Measurements from ENCODE around the gene MTCL1.
A peak's percentile ranks its signal among the peaks of the same experiment; 100 is the strongest.

MTCL1 gene

DNA sequence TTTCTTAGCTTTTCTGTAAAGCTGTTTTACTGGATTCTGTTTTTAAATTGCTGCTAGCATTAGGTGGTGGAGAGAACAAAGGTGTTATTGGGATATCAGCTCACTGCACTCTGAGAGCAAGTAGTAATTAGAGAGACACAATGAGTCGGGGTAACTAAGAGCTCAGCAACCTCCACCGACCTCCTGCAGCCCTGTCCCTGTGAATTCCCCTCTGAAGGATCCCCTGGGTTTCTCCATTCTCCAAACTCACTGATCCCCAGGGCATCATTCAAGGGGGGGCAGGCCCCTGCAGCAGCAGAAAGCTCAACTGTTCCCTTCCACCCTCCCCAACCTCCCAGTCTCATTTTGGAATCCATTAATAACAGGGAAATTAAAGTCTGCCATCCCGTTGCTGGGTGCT, 73.0 kb downstream of the MTCL1 start:
- TF ChIP-seq NFIC (IDR thresholded peaks at IDR 0.05) (no peak), CEBPB (IDR thresholded peaks at IDR 0.05) (no peak), ZBTB7A (IDR thresholded peaks at IDR 0.05; ENCODE audit: low read depth) (no peak), EP300 (IDR thresholded peaks at IDR 0.05; ENCODE audit: borderline replicate concordance) (no peak), EGR1 (IDR thresholded peaks at IDR 0.05) (no peak), TAF1 (IDR thresholded peaks at IDR 0.05; ENCODE audit: low read depth) (no peak), CREB1 (IDR thresholded peaks at IDR 0.05; ENCODE audit: low read depth) (no peak), TCF12 (IDR thresholded peaks at IDR 0.05; ENCODE audit: low read depth) (no peak), YY1 (IDR thresholded peaks at IDR 0.05; ENCODE audit: low read depth) (no peak), TEAD4 (IDR thresholded peaks at IDR 0.05) (no peak), RAD21 (IDR thresholded peaks at IDR 0.05; ENCODE audit: low read depth) (no peak), FOXM1 (IDR thresholded peaks at IDR 0.05; ENCODE audit: borderline replicate concordance, low read depth) (no peak)
- TF ChIP-seq, protein P1, sequence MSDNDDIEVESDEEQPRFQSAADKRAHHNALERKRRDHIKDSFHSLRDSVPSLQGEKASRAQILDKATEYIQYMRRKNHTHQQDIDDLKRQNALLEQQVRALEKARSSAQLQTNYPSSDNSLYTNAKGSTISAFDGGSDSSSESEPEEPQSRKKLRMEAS (IDR thresholded peaks at IDR 0.05) = no peak
- TF ChIP-seq, protein P2, sequence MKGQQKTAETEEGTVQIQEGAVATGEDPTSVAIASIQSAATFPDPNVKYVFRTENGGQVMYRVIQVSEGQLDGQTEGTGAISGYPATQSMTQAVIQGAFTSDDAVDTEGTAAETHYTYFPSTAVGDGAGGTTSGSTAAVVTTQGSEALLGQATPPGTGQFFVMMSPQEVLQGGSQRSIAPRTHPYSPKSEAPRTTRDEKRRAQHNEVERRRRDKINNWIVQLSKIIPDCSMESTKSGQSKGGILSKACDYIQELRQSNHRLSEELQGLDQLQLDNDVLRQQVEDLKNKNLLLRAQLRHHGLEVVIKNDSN (IDR thresholded peaks at IDR 0.05) = no peak
- TF ChIP-seq, protein P3, sequence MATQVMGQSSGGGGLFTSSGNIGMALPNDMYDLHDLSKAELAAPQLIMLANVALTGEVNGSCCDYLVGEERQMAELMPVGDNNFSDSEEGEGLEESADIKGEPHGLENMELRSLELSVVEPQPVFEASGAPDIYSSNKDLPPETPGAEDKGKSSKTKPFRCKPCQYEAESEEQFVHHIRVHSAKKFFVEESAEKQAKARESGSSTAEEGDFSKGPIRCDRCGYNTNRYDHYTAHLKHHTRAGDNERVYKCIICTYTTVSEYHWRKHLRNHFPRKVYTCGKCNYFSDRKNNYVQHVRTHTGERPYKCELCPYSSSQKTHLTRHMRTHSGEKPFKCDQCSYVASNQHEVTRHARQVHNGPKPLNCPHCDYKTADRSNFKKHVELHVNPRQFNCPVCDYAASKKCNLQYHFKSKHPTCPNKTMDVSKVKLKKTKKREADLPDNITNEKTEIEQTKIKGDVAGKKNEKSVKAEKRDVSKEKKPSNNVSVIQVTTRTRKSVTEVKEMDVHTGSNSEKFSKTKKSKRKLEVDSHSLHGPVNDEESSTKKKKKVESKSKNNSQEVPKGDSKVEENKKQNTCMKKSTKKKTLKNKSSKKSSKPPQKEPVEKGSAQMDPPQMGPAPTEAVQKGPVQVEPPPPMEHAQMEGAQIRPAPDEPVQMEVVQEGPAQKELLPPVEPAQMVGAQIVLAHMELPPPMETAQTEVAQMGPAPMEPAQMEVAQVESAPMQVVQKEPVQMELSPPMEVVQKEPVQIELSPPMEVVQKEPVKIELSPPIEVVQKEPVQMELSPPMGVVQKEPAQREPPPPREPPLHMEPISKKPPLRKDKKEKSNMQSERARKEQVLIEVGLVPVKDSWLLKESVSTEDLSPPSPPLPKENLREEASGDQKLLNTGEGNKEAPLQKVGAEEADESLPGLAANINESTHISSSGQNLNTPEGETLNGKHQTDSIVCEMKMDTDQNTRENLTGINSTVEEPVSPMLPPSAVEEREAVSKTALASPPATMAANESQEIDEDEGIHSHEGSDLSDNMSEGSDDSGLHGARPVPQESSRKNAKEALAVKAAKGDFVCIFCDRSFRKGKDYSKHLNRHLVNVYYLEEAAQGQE (IDR thresholded peaks at IDR 0.05; ENCODE audit: low read depth) = no peak

DNA sequence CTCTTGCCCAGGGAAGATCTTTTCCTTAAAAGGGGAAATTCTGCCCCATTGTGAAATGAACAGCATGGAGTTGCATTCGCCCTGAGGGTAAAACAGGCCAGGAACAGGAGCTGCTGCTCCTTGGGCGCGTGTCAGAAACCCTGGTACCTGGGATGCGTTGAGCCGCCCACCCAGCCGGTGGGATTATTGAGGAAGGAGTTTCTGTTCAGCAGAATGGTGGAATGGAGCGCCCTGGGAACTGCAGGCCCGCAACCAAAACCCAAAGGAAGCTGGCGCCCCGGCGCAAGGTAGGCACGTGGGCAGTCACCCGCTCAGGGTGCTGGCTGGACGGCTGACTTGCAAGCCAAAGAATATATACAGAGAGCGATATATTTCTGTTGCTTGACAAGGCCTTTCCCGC, 73.5 kb downstream of the MTCL1 start:
- TF ChIP-seq, protein P2 (IDR thresholded peaks at IDR 0.05) = no peak
- no peak for TF ChIP-seq TCF12 (IDR thresholded peaks at IDR 0.05; ENCODE audit: low read depth)
- TF ChIP-seq, protein P3 (IDR thresholded peaks at IDR 0.05; ENCODE audit: low read depth) = no peak
- TF ChIP-seq TEAD4 (IDR thresholded peaks at IDR 0.05) = no peak

DNA sequence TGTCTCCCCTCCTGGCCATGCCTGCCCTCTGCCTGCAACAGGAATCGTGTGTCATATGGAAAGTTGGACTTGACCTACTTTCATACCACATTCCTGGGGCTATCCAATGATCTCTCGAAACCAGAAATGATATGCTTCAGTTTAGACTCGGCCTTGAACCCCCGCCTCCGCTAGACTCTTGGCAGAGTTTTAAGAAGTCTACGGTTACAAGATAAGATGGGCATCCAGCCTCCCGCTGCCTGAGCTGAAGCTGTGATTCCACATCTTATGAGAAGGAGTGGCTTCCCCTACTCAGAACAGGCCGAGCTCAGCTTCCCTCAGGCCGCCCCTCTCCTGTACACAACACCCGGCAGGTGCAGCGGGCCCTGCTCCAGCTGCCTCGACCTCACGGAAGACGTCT, 73.9 kb downstream of the MTCL1 start:
- TF ChIP-seq CEBPB (IDR thresholded peaks at IDR 0.05) (no peak), TEAD4 (IDR thresholded peaks at IDR 0.05) (no peak), TAF1 (IDR thresholded peaks at IDR 0.05; ENCODE audit: low read depth) (no peak), NFIC (IDR thresholded peaks at IDR 0.05) (no peak), CREB1 (IDR thresholded peaks at IDR 0.05; ENCODE audit: low read depth) (no peak), YY1 (IDR thresholded peaks at IDR 0.05; ENCODE audit: low read depth) (no peak), EGR1 (IDR thresholded peaks at IDR 0.05) (no peak), ZBTB7A (IDR thresholded peaks at IDR 0.05; ENCODE audit: low read depth) (no peak), EP300 (IDR thresholded peaks at IDR 0.05; ENCODE audit: borderline replicate concordance) (no peak), TCF12 (IDR thresholded peaks at IDR 0.05; ENCODE audit: low read depth) (no peak)
- TF ChIP-seq, protein P1 (IDR thresholded peaks at IDR 0.05) = no peak

DNA sequence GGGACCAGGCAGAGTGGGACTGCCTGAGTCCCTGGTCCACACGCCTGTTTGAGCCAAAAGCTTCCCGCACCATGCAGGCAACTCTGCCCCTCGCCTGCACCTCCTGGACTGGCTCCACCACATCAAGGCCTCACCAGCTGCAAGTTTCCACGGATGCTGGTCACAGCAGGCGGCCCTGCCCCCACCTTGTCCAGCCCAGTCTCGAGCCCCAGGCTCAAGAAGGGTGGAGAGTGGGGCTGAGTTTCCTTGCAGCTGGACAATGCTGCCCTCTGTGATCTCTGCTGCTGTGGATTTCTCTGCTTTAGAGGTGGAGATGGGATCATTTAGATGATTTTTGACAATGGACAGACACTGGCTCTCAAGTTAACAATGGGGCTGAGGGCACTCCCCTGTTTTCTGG, 74.9 kb downstream of the MTCL1 start:
- TF ChIP-seq RAD21 (IDR thresholded peaks at IDR 0.05; ENCODE audit: low read depth) (peak; percentile 27; the same call in 1 of the 2 replicates), EP300 (IDR thresholded peaks at IDR 0.05; ENCODE audit: borderline replicate concordance) (no peak), TEAD4 (IDR thresholded peaks at IDR 0.05) (no peak), YY1 (IDR thresholded peaks at IDR 0.05; ENCODE audit: low read depth) (no peak)
- TF ChIP-seq, protein P3 (IDR thresholded peaks at IDR 0.05; ENCODE audit: low read depth) = no peak

DNA sequence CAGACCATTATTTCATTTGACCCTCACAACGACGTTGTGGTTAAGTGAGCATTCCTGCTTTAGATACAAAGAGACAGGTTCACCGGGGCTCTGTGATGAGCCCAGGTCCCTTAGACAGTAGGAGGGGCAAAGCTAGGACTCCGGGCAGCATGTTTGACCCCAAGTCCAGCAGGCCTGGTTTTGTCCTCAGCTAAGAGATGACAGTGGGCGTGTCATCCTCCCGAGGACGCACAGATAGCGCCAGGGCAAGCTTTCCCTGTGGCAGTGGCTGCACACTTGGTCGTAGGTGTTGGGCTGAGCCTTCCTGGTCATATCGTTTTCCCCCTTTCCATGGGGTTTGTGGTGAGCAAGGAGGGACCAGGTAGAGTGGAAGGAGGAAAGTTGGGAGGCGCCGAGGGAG, 76.3 kb downstream of the MTCL1 start:
- no peak for TF ChIP-seq TEAD4 (IDR thresholded peaks at IDR 0.05)
- TF ChIP-seq CEBPB (IDR thresholded peaks at IDR 0.05) = no peak
- no peak for TF ChIP-seq RAD21 (IDR thresholded peaks at IDR 0.05; ENCODE audit: low read depth)
- TF ChIP-seq, protein P3 (IDR thresholded peaks at IDR 0.05; ENCODE audit: low read depth) = no peak
- no peak for TF ChIP-seq EP300 (IDR thresholded peaks at IDR 0.05; ENCODE audit: borderline replicate concordance)
- no peak for TF ChIP-seq ZBTB7A (IDR thresholded peaks at IDR 0.05; ENCODE audit: low read depth)
- no peak for TF ChIP-seq TCF12 (IDR thresholded peaks at IDR 0.05; ENCODE audit: low read depth)
- no peak for TF ChIP-seq TAF1 (IDR thresholded peaks at IDR 0.05; ENCODE audit: low read depth)

Measured in Ishikawa (cell line).